DMS 273 treated with DMSO at 0.1 percent for 48 hours (cell line): Measurements from ENCODE around the gene FMO5.
"Not testable (repeated sequence)": the region's sequence is repeated elsewhere in the genome, so short reads cannot be mapped to it uniquely, and the experiment has no call there.

ENCODE experiments used
- DNase-seq: peaks from one replicate; lab custom pipeline; 2025; lab: John Stamatoyannopoulos, UW

Gene FMO5

DNA sequence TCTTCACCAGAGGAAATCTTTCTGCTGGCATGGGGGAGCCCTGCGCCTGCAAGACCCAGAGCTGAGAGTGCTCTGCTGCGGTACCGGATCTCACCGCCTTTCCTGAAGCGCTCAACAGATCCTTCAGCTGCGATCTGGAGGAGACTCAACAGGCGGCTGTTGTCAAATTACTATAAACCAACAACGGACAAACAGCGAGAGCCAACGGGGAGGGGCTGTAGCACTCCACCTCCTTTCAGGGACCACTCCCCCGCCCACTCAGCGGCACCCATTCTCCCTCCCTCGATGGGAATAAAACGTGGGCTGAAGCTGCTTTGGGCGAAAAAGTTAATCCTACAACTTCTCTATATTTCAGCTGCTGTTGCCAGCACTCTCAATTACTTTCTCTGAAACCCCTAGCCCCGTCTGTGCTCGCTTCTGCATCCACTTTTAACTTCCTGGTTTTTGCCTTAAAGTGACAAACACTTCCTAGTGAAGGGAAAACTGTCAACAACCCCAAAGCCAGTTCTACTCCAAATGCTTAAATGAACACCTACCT, at the start of gene FMO5:
Gene FMO5 (minus strand): TSS at position 147 of the 538 bp plus-strand sequence. CDS start 310 bp downstream, outside the sequence.
- no peak for DNase-seq

DNA sequence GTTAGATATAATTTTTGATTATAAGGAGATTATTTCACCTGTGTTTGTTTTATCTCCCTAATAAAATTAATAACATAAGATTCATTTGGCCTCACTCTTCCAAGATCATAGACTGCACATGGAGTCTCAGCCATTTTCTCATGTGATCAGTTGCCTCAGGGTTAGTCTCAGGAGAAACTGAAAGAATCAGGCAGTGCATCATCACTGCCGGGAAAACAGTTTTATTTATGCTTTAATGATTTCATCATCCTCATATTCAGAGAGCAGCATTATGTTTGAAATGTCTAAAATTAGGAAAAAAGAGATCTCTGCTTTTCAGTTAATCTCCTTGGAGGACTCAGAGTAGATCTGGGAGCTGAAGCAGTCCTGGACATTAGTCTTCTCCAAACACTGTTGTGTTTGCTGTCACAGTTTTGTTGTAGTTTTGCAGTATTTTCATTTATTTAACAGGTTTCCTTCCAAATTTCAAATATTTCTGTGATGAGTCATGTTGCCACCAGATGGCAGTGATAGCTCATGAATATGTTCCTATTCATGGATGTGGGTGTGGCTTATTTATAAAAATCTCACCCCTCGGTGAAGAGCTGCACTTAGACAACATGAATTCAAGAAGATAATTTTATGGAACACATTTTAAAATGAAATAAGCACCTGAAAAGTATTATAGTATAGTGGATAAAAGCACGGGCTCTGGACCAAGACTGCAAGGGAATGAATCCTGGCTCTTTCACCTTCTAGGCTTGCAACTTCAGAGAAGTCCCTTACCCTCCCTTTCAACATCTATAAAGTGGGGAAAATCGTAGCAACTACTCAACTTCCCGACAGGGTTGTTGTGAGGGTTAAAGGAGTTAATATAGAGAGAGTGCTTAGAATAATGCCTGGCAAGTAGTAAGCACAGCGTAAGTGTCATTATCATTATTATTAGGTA, 48.5 kb upstream of the FMO5 start:
- no peak for DNase-seq

DNA sequence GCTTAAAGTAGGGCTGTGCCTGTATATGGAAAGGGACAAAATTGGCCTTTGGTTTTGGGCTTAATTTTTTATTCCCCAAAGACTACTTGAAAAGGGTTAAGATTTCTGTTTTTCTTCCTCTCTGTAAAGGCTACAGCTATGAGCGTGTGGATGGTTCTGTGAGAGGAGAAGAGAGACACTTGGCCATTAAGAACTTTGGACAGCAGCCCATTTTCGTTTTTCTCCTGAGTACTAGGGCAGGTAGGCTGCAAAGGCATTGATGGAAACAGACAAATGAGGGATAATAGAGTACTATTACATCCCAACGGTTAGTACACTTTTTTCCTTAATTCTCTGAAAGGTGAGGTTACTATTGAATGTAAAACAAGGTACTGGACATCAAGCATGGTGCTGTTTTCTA, 46.9 kb upstream of the FMO5 start:
- no peak for DNase-seq

GRCh38 chr1:147270721-147271120, 45.6 kb upstream of the FMO5 start:
- DNase-seq = no peak

DNA sequence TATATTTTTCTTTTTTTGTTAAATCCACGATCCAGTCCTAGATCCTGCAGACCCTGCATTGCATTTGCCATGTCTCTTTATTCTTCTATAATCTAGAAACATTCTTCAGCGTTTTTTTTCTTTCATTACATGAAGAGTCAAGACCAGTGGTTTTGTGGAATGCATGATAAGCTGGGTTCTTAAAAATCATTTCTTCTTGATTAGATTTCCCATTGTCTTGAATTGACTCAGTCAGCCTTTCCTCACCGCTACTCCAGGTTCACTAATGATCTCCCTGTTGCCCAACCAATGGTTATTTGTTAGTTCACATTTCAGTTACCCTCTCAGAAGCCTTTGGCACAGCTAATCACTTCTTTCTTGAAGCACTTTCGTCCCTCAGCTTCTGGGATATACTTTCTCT, 42.6 kb upstream of the FMO5 start:
- DNase-seq = no peak

GRCh38 chr1:147266381-147266780, 41.2 kb upstream of the FMO5 start:
- no peak for DNase-seq

DNA sequence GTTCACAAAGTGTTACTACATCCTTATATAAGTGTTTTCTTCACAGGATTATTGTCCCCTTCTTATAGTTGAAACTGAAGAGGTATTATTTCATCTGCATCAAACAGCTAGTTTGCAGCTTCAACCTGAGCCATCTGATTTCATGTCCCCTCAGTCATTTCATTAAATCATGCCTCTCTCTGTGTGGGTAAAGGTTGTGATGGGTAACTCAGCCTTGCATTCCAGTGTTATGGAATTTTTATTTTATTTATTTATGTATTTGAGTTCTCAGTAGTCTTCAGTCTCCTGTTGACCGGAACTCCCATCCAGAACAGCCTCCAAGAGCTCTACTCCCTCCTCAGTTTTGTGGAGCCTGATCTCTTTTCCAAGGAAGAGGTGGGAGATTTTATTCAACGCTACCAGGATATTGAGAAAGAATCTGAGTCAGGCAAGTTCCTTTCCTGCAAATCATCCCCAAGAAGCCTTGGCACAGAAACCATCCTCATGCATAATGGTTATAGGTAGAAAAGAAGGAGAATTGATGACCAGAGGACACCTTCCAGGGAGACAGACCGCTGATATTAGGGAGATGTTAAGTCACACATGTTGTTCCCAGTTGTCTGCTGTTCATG, 39.1 kb upstream of the FMO5 start:
- no peak for DNase-seq

GRCh38 chr1:147260956-147261355, 35.8 kb upstream of the FMO5 start:
- no peak for DNase-seq

DNA sequence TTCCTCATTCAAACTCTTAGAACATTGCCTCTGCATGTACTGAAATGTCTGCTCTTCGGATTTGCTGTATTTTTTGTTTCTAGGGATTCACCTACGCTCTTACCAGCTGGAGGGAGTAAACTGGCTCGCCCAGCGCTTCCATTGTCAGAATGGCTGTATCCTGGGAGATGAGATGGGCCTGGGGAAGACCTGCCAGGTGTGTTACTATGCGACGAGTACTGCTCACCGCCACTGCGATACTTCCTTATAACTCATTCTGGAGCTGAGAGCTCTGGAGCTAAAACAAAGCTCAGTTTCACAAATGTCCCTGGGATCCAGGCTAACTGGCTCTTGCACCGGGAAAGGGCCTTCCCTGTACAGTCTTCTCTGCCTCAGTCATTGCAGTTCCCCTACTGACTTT, 27.4 kb upstream of the FMO5 start:
- DNase-seq = no peak

- no peak for DNase-seq
These were observed 22.6 kb upstream of the FMO5 start for GRCh38 chr1:147247656-147248238.

GRCh38 chr1:147246910-147247655, 21.9 kb upstream of the FMO5 start:
- no peak for DNase-seq

GRCh38 chr1:147246044-147246690, 21.0 kb upstream of the FMO5 start:
- DNase-seq = no peak

DNA sequence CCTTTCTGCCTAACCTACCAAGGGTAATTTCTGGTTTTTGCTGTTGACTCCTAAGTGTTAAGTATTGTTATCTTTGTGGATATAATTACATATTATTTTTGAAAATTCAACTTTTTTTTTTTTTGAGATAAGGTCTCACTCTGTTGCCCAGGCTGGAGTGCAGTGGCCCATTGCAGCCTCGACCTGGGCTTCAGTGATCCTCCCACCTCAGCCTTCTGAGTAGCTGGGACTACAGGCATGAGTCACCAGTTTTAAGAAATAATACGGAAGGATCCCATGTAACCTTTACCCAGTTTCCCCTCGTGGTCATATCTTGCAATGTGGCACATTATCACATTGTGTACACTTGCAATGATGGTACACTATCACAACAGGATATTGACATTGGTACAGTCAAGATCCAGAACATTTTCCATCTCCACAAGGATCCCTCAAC, 20.5 kb upstream of the FMO5 start:
- no peak for DNase-seq

DNA sequence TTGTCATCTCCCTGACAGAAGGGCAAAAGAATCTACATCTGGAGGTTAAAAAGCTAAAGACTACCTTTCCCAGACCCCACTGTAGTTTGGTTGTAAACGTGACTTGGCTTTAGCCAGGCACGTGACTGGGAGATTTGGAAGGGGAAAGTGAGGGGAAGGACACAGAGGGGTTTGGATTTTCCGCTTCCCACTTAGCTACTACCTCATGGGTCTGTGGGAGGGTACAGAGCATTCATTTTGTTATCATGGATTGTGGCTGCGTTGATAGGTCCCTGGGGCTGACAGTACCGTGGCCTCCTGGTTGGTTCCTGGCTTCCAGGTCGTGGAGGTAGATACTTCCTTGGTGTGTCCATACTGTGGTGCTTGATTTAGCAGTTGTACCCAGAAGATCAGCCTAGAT, 20.0 kb upstream of the FMO5 start:
- no peak for DNase-seq

GRCh38 chr1:147243841-147244240, 18.7 kb upstream of the FMO5 start:
- no peak for DNase-seq

- DNase-seq = no peak
These were observed 18.1 kb upstream of the FMO5 start for GRCh38 chr1:147243228-147243685.

DNA sequence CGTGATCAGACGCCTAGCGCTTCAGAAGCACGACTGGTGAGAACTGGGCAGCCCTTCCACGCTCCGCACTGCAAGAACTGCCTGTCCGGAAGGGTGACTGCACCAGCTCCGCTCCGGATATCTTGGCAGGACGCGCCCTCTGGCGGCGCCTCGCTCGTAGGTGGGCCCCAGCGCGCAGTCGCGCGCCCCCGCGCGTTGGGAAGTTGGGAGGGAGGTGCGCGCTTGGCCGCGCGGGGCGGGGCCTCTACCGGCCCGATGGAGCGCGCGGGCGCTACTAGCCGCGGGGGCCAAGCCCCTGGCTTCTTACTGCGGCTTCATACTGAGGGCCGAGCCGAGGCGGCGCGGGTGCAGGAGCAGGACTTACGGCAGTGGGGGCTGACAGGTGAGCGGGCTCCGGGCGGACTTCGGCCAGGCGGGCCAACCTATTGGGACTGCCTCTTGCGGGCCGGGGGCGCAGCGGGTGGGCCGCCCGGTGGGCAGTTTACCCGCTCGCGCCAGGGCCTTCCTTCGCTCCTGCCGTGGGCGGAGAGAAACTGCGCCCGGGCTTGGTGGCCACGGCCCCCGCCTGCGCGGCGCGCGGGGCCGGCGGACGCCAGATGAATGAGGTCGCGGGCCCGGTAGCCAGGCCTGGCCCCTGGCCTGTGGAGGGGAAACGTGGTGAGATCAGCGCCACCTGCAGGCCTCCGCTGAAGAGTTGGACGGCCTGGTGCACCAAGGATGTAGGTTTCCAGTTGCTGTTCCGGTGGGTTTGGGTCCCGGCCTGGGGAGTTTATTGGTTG, 17.5 kb upstream of the FMO5 start, which contains the start of gene CHD1L:
Gene CHD1L (plus strand): TSS at position 236 of the 779 bp plus-strand sequence. CDS start 20 bp downstream, at position 256.
- peak; percentile 80 for DNase-seq

GRCh38 chr1:147241934-147242448, 16.9 kb upstream of the FMO5 start:
- DNase-seq = no peak

DNA sequence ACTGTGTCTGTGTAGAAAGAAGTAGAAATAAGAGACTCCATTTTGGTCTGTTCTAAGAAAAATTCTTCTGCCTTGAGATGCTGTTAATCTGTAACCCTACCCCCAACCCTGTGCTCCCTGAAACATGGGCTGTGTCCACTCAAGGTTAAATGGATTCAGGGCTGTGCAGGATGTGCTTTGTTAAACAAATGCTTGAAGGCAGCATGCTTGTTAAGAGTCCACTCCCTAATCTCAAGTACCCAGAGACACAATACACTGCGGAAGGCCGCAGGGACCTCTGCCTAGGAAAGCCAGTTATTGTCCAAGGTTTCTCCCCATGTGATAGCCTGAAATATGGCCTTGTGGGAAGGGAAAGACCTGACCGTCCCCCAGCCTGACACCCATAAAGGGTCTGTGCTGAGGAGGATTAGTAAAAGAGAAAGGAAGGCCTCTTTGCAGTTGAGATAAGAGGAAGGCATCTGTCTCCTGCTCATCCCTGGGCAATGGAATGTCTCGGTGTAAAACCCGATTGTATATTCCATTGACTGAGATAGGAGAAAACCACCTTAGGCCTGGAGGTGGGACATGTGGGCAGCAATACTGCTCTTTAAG, 15.1 kb upstream of the FMO5 start:
- not testable (repeated sequence) for DNase-seq
